Fibroblast of the conjunctiva (primary cell): ENCODE measurements around the gene TDRD9.

ENCODE experiments used
- DNase-seq: peaks from one replicate; pipeline ENCODE4 v3.0.0-alpha.2; 2010; ENCODE audit warnings: low read depth

Gene TDRD9

DNA sequence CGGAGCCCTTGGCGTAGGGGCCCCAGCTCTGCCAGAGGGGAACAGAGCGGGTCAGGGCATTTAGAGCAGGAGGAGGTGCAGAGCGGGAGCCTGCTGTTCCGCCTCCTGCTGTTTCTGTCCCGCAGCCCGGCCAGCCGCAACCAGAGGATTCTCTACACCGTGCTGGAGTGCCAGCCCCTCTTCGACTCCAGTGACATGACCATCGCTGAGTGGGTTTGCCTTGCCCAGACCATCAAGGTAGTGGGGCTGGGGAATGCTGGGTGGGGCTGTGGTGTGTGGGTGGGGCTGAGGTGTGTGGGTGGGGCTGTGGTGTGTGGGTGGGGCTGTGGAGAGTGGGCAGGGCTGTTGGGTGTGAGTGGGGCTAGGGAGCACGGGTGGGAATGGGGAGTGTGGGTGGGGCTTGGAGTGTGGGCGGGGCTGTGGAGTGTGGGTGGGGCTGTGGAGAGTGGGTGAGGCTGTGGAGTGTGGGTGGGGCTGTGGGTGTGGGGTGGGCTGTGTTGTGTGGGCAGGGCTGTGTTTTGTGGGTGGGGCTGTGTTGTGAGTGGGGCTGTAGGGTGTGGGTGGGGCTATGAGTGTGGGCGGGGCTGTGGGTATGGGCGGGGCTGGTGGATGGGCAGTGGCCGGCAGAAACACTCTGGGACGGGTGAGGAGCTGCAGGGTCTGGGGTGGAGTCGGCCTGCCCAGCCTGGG, 165.3 kb downstream of the TDRD9 start:
- DNase-seq, result no peak

GRCh38 chr14:104094056-104094708, 165.9 kb downstream of the TDRD9 start:
- DNase-seq, result no peak

DNA sequence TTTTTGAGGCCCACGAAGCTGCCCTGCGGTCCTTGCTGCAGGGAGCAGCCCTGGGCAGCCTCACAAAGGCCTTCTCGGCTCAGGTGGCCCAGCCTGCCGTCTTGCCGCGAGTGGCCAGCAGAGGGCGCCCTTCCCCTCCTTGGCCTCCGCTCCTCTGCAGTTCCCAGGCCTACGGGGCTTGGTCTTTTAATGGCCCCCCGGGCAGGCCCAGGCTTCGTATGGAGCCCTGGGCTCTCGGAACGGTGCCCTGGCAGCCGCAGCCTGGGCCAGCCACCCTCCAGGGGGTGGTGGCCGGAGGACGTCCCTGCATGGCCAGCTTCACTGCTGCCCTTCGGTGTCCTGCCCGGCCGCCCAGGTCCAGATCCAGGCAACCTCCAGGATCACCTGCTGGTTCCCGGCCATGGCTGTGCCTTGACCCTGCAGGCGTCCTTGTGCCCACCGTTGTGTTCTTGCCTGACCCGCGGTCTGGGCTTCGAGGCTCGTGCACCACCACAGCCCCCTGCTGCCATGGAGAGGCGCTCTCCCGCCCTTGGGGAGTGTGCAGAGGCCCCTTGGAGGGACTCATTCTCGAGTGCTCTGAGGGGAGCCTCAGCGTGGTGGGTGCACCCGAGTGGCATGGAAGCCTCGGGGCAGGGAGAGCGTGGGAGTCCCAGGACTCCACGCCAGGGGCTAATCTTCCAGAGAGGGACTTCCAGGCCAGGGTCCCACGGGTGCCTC, 166.6 kb downstream of the TDRD9 start:
- peak; percentile 13 for DNase-seq

DNA sequence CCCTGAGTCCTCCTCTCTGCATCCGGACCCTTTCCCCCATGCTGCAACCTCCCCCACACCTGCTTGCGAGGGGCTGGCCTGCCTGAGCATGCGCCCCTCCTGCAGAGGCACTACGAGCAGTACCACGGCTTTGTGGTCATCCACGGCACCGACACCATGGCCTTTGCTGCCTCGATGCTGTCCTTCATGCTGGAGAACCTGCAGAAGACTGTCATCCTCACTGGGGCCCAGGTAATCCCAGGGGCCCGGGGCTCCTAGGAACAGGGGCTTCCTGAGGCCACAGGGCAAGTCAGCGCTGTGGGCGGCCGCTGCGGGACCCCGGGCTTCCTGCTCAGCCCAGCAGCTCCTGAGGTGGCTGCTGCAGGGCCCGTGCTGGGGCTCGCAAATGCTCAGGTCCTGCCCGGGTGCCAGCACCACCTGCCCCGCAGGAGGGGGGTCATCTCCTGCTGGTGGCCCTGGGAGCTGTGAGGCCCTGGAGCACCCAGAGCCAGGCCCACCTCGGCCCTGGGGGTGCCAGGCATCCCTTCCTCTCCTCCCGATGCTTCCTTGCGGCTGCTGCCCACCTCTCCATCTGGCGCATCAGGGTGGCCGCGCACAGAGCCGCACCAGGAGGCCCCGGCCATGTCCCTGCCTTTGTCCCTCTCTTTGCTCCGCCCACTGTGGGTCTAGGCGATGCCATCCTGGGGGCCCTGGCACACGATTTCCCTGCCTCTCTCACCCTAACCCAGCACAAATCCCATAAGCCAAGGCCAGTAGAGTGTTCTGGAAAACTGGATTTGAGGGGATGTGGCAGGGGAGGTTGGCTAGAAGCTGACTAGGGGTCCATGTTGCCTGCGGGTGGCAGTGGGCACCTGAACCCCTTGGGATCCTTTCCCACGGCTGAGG, 167.4 kb downstream of the TDRD9 start:
- no peak for DNase-seq

DNA sequence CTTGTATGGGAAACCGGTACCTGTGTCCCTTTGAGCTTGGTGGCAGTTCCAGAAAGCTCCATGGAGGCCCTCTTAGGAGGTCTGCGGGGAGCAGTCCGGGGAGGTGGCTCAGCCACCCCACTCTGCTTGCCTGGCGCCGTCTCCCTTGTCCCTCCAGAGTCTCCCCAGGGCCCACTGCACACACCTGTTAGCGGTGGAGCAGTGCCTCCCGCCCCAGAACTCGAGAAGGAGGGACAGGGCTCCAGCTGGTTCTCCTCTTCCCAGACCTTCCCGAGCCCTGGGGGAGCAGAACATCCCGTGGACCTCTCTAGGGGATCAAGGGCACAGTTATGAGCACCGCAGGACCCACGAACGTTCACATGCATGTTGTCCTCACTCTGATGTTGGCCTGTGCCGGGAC, 168.1 kb downstream of the TDRD9 start:
- DNase-seq, result no peak

- no peak for DNase-seq
Measured at GRCh38 chr14:104096751-104097700, 168.8 kb downstream of the TDRD9 start.

DNA sequence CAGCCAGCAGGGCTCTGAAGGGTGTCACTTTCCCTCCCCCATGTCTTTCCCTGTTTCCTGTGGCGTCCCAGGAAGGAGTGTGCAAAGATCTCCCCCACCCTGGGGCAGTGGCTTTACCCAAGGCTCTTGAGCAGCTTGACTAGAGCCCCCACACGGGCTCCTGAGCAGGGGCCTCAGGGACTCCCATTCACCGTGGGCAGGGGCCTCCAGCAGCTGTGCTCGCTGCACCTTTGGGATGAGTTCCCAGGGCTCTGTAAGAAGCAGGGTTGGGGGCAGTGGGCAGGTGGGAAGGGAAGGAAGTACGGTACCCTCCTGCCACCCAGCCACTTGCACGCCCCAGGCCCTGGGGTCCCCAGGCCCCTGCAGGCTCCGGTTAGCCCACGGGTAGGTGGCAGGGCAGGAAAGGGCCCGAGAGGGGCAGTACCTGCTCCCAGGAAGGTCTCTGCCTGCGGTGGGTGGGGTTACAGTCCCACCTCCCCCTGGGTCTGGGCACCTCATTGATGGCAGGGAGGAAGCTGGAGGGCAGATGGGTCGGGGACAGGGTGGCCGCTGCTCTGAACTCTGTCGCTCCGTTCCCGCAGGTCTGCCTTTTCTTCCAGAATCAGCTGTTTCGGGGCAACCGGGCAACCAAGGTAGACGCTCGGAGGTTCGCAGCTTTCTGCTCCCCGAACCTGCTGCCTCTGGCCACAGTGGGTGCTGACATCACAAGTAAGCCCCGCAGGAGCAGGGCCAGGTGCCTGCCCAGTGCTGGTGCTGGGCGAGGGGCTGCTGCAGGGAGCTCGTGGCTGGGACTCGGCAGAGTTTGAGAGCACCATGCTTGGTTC, 170.2 kb downstream of the TDRD9 start:
- no peak for DNase-seq

- no peak for DNase-seq
Measured at GRCh38 chr14:104099096-104100041, 171.1 kb downstream of the TDRD9 start.

GRCh38 chr14:104100171-104101085, 172.2 kb downstream of the TDRD9 start:
- DNase-seq, result no peak

GRCh38 chr14:104101086-104101621, 172.9 kb downstream of the TDRD9 start:
- DNase-seq, result no peak

DNA sequence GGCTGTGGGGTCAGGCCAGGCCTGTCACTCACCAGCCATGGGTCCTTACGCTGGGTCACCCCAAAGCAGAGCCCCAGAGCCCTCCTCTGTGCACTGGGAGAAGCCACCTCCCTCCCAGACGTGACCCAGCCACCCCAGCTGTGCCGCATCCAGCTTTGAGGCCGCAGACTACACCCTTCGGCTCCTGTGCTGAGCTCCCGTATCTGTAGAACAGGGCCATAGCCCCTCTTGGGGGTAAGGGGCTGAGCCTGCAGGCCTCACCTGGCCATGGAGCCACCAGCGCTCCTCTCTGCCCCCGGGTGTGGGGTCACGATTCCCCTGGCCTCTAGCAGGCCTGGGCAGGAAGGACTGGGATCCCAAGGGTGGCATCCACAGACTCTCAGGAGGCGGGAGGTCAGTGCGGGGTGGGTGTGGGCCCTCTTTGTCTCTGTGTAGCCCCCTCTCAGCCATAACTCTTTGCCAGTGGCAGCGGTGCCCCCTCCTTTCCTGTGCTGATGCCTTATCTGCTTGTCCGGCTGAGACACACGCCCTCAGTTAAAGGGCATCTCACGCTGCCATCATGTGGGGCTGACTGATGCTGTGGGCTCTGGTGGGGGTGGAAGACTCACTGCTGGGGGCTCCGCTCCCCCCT, 173.5 kb downstream of the TDRD9 start:
- no peak for DNase-seq
